HG02938 (cell line): ENCODE data around the gene ANKRD27.

Experiments
- ATAC-seq: cut with Tn5 transposase; IDR thresholded peaks from one replicate; pipeline ENCODE4 v1.9.1; 2021; ENCODE audit warnings: mild to moderate bottlenecking, moderate library complexity; ENCODE audit not compliant: unreplicated experiment

Gene ANKRD27

GRCh38 chr19:32566246-32566830 lies 108.6 kb downstream of the ANKRD27 start:
- no peak for ATAC-seq

- ATAC-seq, result no peak
Measured at GRCh38 chr19:32563761-32564160, 111.2 kb downstream of the ANKRD27 start.

- no peak for ATAC-seq
Measured at GRCh38 chr19:32558607-32559228, 116.3 kb downstream of the ANKRD27 start.

- ATAC-seq, result no peak
Measured at GRCh38 chr19:32555786-32556185, 119.2 kb downstream of the ANKRD27 start.

- no peak for ATAC-seq
Measured at GRCh38 chr19:32550666-32551065, 124.3 kb downstream of the ANKRD27 start.
